Gastrocnemius medialis (tissue), 4 donors: ENCODE measurements around the gene PIM3. TPM values are rescaled to one million over a fixed set of nuclear protein-coding genes. Genes with fewer than 3 reads are reported as not detected.

Source experiments
- ATAC-seq, 2 donors: fragments of 150-250 bp; one replicate each; pipeline ENCODE4 v1.9.1; 2016
- DNase-seq, 2 donors: peaks; one replicate each; pipeline ENCODE4 v3.0.0-alpha.2; 2019
- H3K27ac ChIP-seq, 4 donors: fragments of 200-600 bp; sonication (generic); 1 replicate in 1 of 4; 2 replicates in 3 of 4; pipeline ENCODE4 v1.5.1; 2016 to 2018; ENCODE audit warnings: mild to moderate bottlenecking in 2 of 4, moderate library complexity in 1 of 4
- H3K27me3 ChIP-seq, 3 donors: fragments of 200-600 bp; sonication (generic) in 2 of 3; 1 replicate in 1 of 3; 2 replicates in 2 of 3; pipeline versions ENCODE4 v1.5.1 to v1.6.0; 2016 to 2019; ENCODE audit warnings: mild to moderate bottlenecking in 1 of 3, moderate library complexity in 1 of 3
- H3K36me3 ChIP-seq, 2 donors: fragments of 200-600 bp; sonication (generic) in 1 of 2; one replicate each; pipeline ENCODE4 v1.5.1; 2017 to 2018
- H3K4me1 ChIP-seq, 2 donors: fragments of 200-600 bp; sonication (generic) in 1 of 2; one replicate each; pipeline ENCODE4 v1.5.1; 2016 to 2017; ENCODE audit warnings: mild to moderate bottlenecking in 2 of 2
- H3K4me3 ChIP-seq, 4 donors: fragments of 200-600 bp; sonication (generic) in 3 of 4; 1 replicate in 1 of 4; 2 replicates in 3 of 4; pipeline ENCODE4 v1.5.1; 2016 to 2019; ENCODE audit warnings: mild to moderate bottlenecking in 2 of 4
- H3K9me3 ChIP-seq, 3 donors: fragments of 200-600 bp; sonication (generic) in 2 of 3; 1 replicate in 1 of 3; 2 replicates in 2 of 3; pipeline ENCODE4 v1.5.1; 2016 to 2019
- POLR2A ChIP-seq, 2 donors: fragments of 450-650 bp; IDR thresholded peaks; one replicate each; pipeline ENCODE4 v1.6.1; 2017; ENCODE audit warnings: antibody characterized with exemption in 2 of 2, mild to moderate bottlenecking in 2 of 2, moderate library complexity in 2 of 2
- in situ Hi-C, 4 donors: fragments of 200-750 bp; cut with MboI; loops; one replicate each; pipeline versions ENCODE4 v1.15.0 to v1.8.0; 2017; ENCODE audit warnings: low sequenced_read_pairs in 4 of 4
- intact Hi-C: fragments of 100-400 bp; cut with DNase I; formaldehyde crosslinking; loops from one replicate; pipeline ENCODE4 v1.15.1; 2023; ENCODE audit warnings: low total_unique reads
- total RNA-seq, 4 donors: library from RNA; depleted of rRNA; stranded (reverse); fragments of >200 nt; gene quantifications; one replicate each; pipeline versions ENCODE4 v1.1.0 to v1.2.3, GENCODE V29; 2016
- TF ChIP-seq, protein P1 (sequence below), 5 experiments: fragments of 450-650 bp in 3 of 5; fragments of 200-600 bp in 2 of 5; sonication (generic) in 2 of 5; IDR thresholded peaks in 4 of 5; conservative IDR thresholded peaks in 1 of 5; 1 replicate in 4 of 5; 2 replicates in 1 of 5; pipeline ENCODE4 v1.5.1; 2016 to 2019; ENCODE audit warnings: antibody characterized with exemption in 5 of 5, mild to moderate bottlenecking in 3 of 5, moderate library complexity in 3 of 5

The PIM3 gene
- total RNA-seq, 4 donors from 2014 or later, result 165 to 327 (median 188) TPM

DNA sequence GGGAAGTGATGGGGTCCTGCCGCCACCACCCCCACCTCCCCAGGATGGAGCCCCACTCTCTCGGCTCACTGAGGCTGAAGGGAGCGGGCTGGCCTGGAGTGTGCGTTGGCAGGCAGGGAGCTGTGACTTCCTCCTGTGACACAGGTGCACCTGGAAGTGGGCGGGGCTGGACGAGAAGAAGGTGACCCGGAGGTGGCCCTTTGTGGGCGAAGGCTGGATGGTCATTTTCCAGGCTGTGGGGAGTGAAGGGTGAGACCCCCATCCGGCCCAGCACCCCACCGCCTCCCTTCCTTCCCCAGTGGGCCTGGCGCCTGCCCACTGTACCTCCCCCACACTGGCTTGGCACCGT, 36.7 kb downstream of the PIM3 start:
- intact Hi-C loops, result no loop called here
- Histone ChIP-seq H3K36me3 (no peaks in the 10 kb centered on the region), H3K27me3 (peaks cover 0 to 25% (median 19%) of the 10 kb centered on the region in 3 donors), H3K9me3 (no peaks in the 10 kb centered on the region), H3K27ac (no peak overlapping the region), H3K4me1 (peaks cover 0 to 4% of the 10 kb centered on the region in 2 donors), H3K4me3 (no peak overlapping the region)
- in situ Hi-C loops, result no loop called here
- DNase-seq (no peak), ATAC-seq (no peak)
- no peak for TF ChIP-seq POLR2A (IDR thresholded peaks at IDR 0.05)
- TF ChIP-seq, protein P1, sequence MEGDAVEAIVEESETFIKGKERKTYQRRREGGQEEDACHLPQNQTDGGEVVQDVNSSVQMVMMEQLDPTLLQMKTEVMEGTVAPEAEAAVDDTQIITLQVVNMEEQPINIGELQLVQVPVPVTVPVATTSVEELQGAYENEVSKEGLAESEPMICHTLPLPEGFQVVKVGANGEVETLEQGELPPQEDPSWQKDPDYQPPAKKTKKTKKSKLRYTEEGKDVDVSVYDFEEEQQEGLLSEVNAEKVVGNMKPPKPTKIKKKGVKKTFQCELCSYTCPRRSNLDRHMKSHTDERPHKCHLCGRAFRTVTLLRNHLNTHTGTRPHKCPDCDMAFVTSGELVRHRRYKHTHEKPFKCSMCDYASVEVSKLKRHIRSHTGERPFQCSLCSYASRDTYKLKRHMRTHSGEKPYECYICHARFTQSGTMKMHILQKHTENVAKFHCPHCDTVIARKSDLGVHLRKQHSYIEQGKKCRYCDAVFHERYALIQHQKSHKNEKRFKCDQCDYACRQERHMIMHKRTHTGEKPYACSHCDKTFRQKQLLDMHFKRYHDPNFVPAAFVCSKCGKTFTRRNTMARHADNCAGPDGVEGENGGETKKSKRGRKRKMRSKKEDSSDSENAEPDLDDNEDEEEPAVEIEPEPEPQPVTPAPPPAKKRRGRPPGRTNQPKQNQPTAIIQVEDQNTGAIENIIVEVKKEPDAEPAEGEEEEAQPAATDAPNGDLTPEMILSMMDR (IDR thresholded peaks at IDR 0.05 in 4 of 5, conservative IDR thresholded peaks at IDR 0.05 in 1 of 5), result no peak

DNA sequence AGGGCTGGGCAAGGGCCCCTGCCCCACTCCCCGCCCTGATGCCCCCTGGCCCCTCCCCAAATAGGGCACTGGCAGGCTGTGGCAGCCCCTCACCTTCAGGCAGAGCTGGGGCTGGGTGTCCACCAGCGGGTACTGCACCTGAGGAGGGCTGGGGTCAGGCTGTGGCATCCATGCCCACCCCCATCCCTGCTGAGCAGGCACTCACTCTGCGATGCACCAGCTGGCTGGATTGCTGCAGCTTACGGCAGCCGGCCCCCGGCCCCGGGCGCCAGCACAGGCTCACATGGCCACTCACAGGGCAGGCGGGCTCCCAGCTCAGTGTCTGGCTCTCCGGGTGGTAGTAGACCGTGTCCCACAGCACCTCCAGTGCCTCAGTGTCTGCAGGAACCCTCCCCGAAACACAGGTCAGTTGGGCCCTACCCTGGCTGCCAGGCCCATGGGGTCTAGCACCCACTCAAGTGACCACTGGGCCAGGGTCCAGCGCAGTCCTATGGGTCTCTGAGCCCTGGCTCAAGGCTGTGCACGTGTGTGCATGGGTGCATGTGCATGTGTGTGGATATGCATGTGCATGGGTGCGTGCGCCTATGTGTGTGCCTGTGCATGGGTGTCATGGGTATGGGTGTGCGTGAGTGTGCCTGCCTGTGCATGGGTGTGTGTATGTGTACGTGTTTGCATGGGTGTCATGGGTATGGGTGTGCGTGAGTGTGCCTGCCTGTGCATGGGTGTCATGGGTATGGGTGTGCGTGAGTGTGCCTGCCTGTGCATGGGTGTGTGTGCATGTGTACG, 37.6 kb downstream of the PIM3 start:
- intact Hi-C loops (no loop called here), in situ Hi-C loops (no loop called here)
- Histone ChIP-seq H3K27ac (no peak overlapping the region), H3K36me3 (no peaks in the 10 kb centered on the region), H3K4me3 (no peak overlapping the region), H3K9me3 (no peaks in the 10 kb centered on the region), H3K4me1 (peaks cover 0 to 2% of the 10 kb centered on the region in 2 donors), H3K27me3 (peaks cover 0 to 25% (median 19%) of the 10 kb centered on the region in 3 donors)
- TF ChIP-seq POLR2A (IDR thresholded peaks at IDR 0.05), result no peak
- TF ChIP-seq, protein P1 (IDR thresholded peaks at IDR 0.05 in 4 of 5, conservative IDR thresholded peaks at IDR 0.05 in 1 of 5), result no peak
- DNase-seq (no peak), ATAC-seq (no peak)

DNA sequence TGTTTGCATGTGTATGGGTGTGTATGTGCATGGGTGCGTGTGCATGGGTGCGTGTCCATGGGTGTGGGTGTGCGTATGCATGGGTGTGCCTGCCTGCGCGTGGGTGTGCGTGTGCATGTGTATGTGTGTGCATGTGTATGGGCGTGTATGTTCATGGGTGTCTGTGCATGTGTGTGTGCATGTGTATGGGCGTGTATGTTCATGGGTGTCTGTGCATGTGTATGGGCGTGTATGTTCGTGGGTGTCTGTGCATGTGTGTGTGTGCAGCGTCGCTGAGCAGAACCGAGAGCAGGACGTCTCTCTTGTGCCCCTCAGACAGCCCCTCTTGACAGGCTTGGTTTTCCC, 38.1 kb downstream of the PIM3 start:
- Histone ChIP-seq H3K4me3 (no peak overlapping the region), H3K9me3 (no peaks in the 10 kb centered on the region), H3K4me1 (no peaks in the 10 kb centered on the region), H3K27ac (no peak overlapping the region), H3K36me3 (no peaks in the 10 kb centered on the region), H3K27me3 (peaks cover 0 to 25% (median 19%) of the 10 kb centered on the region in 3 donors)
- in situ Hi-C loops, result no loop called here
- TF ChIP-seq, protein P1 (IDR thresholded peaks at IDR 0.05 in 4 of 5, conservative IDR thresholded peaks at IDR 0.05 in 1 of 5), result no peak
- TF ChIP-seq POLR2A (IDR thresholded peaks at IDR 0.05), result no peak
- intact Hi-C loops, result no loop called here
- ATAC-seq, result no peak
- DNase-seq, result no peak

DNA sequence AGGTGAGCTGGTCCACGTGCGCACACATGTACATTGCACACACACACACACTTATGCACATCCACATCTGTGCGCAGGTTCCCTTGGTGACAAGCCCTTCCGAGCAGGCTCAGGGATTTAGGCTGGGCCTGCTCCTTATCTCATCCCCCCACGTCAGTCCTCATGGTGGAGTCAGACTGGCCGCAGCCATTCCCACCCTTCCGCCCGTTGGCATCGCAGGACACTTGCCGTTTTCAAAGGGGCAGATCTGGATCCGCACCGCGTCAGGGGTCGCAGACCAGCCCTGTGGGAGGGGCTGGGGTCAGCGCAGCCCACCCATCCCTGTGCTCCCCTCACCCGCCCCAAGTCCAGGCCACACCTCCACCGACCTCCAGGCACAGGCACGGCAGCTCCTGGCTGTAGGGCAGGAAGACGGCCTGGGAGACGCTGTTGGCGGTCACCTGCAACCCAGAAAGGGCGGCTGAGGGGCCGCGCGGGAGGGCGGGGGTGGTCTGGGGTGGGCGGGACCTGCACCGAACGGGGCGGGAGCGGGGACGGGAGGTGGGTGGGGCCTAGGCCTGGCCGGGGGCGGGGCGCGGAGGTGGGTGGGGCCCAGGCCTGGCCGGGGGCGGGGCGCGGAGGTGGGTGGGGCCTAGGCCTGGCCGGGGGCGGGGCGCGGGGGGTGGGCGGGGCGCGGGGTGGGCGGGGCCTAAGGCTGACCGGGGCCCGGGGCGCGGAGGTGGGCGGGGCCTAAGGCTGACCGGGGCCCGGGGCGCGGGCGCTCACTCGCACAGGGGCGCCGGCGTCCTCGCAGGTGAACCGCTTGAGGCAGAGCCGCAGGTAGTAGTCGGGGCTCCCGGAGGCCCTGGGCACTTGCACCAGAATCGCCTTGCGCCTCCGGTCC, 38.7 kb downstream of the PIM3 start:
- Histone ChIP-seq H3K36me3 (no peaks in the 10 kb centered on the region), H3K27me3 (peaks cover 0 to 25% (median 19%) of the 10 kb centered on the region in 3 donors), H3K4me1 (no peaks in the 10 kb centered on the region), H3K4me3 (peak overlapping the region in 3 of 4 donors; percentile 30 to 48 (median 35)), H3K27ac (no peak overlapping the region), H3K9me3 (no peaks in the 10 kb centered on the region)
- no peak for DNase-seq
- intact Hi-C loops (no loop called here), in situ Hi-C loops (no loop called here)
- ATAC-seq, result peak in 1 of 2 donors; percentile 61
- TF ChIP-seq, protein P1 (IDR thresholded peaks at IDR 0.05 in 4 of 5, conservative IDR thresholded peaks at IDR 0.05 in 1 of 5), result no peak
- no peak for TF ChIP-seq POLR2A (IDR thresholded peaks at IDR 0.05)
